Ovary (tissue), 3 donors: Measurements from ENCODE around the gene KLRF2.

Experiments used
- EP300 ChIP-seq: sonication (generic); formaldehyde crosslinking; IDR thresholded peaks from one replicate; pipeline ENCODE4 v1.6.1; 2017; ENCODE audit warnings: antibody characterized with exemption
- POLR2A ChIP-seq: fragments of 450-650 bp; IDR thresholded peaks from one replicate; pipeline ENCODE4 v1.6.1; 2017; ENCODE audit warnings: antibody characterized with exemption, mild to moderate bottlenecking, moderate library complexity
- TF ChIP-seq, protein P1 (sequence below), 3 donors: fragments of 450-650 bp in 2 of 3; fragments of 200-600 bp in 1 of 3; IDR thresholded peaks; one replicate each; pipeline versions ENCODE4 v1.5.1 to v1.8.0; 2016 to 2022; ENCODE audit warnings: antibody characterized with exemption in 3 of 3, mild to moderate bottlenecking in 1 of 3
- donor health status: DM: no; HTN: no; CAD: no.

DNA sequence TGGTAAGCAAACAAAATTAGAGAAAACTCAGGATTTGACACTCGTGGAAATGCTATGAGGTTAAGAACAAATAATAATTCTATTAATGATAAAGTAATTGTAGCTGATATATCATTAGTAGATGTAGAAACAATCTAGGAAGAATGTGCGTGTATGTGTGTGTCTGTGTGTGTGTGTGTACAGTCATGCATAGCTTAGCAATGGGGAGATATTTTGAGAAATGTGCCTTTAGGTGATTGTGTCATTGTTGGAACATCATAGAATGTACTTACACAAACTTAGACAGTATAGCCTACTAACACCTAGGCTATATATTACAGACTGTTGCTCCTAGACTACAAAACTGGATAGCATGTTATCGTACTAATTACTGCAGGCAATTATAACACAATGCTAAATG, 45.6 kb downstream of the KLRF2 start:
- TF ChIP-seq, protein P1, sequence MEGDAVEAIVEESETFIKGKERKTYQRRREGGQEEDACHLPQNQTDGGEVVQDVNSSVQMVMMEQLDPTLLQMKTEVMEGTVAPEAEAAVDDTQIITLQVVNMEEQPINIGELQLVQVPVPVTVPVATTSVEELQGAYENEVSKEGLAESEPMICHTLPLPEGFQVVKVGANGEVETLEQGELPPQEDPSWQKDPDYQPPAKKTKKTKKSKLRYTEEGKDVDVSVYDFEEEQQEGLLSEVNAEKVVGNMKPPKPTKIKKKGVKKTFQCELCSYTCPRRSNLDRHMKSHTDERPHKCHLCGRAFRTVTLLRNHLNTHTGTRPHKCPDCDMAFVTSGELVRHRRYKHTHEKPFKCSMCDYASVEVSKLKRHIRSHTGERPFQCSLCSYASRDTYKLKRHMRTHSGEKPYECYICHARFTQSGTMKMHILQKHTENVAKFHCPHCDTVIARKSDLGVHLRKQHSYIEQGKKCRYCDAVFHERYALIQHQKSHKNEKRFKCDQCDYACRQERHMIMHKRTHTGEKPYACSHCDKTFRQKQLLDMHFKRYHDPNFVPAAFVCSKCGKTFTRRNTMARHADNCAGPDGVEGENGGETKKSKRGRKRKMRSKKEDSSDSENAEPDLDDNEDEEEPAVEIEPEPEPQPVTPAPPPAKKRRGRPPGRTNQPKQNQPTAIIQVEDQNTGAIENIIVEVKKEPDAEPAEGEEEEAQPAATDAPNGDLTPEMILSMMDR (IDR thresholded peaks at IDR 0.05): no peak
- TF ChIP-seq POLR2A (no peak), EP300 (no peak)
